VCaP (cell line): ENCODE results near the gene TAOK2.
"Not testable (repeated sequence)": the region's sequence is repeated elsewhere in the genome, so short reads cannot be mapped to it uniquely, and the experiment has no call there.

Experiments
- H3K27ac ChIP-seq: fragments of 450-650 bp; 2 replicates; pipeline ENCODE4 v1.5.1; 2017
- CTCF ChIP-seq: fragments of 450-650 bp; conservative IDR thresholded peaks from 2 replicates; pipeline ENCODE4 v1.5.1; 2017; ENCODE audit warnings: mild to moderate bottlenecking, moderate library complexity

TAOK2 gene

GRCh38 chr16:30010844-30011713 is 37.4 kb downstream of the TAOK2 start, which contains the start of gene DOC2A:
DOC2A (minus strand) TSS chr16:30011027; CDS start chr16:30010222, 805 bp downstream.
- peak within 1 kb of the TSS; percentile 52; the same call in 1 of the 2 replicates for H3K27ac ChIP-seq
- no peak for TF ChIP-seq CTCF

GRCh38 chr16:30011714-30012504 is 38.2 kb downstream of the TAOK2 start:
- H3K27ac ChIP-seq, result peak overlapping the region; percentile 52; the same call in 1 of the 2 replicates
- no peak for TF ChIP-seq CTCF

- not testable (repeated sequence) for H3K27ac ChIP-seq
These were observed 38.9 kb downstream of the TAOK2 start for GRCh38 chr16:30012598-30012997.

- H3K27ac ChIP-seq, result not testable (repeated sequence)
These were observed 41.8 kb downstream of the TAOK2 start for GRCh38 chr16:30015450-30015849.

GRCh38 chr16:30016555-30017276 is 43.0 kb downstream of the TAOK2 start:
- H3K27ac ChIP-seq, result no peak overlapping the region
- TF ChIP-seq CTCF, result no peak

- H3K27ac ChIP-seq, result no peak overlapping the region
- TF ChIP-seq CTCF, result no peak
These were observed 43.6 kb downstream of the TAOK2 start for GRCh38 chr16:30017277-30017656.

GRCh38 chr16:30017937-30018336 is 44.3 kb downstream of the TAOK2 start:
- H3K27ac ChIP-seq, result not testable (repeated sequence)

- no peak overlapping the region for H3K27ac ChIP-seq
- no peak for TF ChIP-seq CTCF
These were observed 45.1 kb downstream of the TAOK2 start for GRCh38 chr16:30018731-30019158.
